NCI-H345 (cell line): ENCODE measurements around the gene DNPH1.
A peak's percentile ranks its signal among the peaks of the same experiment; 100 is the strongest.

Source experiments
- DNase-seq: peaks from one replicate; lab custom pipeline; 2025; lab: John Stamatoyannopoulos, UW

Gene DNPH1

DNA sequence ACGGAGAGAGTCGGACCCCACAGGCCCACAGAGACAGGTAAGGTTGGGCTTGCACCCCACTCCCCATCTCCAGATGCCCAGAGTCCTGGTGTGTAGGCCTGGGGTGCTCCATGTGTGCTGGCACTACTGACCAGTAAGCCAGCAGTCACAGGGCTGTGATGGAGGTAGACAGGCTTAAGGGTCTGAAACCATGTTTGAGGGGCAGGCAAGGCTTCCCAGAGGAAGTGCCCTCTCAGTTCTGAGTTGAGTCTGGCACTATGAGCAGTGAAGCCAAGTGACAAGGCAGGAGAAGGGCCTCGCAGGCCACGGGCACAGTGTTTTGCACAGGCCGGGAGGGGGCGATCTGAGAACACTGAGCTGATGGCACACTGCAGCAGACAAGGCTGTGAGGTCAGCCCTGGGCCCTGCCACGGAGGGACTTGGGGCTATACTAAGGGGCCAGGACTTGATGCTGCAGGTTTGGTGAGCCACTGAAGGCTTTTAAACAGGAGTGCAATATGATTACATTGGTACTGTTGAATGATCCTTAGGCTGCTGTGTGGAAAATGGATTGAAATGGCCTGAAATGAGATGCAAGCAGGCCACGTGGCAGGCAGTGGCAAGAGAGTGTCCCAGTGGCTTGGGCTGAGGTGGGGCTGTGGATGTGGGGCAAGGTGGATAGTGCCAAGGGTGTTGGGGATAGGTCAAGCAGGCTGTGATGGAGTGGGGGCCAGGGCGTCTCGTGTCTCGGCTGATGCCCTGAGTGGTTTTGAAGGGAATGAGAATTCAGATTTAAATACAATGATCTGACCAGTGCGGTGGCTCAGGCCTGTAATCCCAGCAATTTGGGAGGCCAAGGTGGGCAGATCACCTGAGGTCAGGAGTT lies 34.3 kb upstream of the DNPH1 start:
- DNase-seq: no peak

DNA sequence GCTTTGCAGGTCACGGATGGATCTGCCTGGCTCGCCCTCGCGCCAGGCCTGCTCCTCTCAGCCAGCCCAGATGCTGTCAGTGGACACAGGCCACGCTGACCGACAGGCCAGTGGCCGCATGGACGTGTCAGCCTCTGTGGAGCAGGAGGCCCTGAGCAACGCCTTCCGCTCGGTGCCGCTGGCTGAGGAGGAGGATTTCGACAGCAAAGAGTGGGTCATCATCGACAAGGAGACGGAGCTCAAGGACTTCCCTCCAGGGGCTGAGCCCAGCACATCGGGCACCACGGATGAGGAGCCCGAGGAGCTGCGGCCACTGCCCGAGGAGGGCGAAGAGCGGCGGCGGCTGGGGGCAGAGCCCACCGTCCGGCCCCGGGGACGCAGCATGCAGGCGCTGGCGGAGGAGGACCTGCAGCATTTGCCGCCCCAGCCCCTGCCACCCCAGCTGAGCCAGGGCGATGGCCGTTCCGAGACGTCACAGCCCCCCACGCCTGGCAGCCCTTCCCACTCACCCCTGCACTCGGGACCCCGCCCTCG lies 33.6 kb upstream of the DNPH1 start:
- DNase-seq: no peak

DNA sequence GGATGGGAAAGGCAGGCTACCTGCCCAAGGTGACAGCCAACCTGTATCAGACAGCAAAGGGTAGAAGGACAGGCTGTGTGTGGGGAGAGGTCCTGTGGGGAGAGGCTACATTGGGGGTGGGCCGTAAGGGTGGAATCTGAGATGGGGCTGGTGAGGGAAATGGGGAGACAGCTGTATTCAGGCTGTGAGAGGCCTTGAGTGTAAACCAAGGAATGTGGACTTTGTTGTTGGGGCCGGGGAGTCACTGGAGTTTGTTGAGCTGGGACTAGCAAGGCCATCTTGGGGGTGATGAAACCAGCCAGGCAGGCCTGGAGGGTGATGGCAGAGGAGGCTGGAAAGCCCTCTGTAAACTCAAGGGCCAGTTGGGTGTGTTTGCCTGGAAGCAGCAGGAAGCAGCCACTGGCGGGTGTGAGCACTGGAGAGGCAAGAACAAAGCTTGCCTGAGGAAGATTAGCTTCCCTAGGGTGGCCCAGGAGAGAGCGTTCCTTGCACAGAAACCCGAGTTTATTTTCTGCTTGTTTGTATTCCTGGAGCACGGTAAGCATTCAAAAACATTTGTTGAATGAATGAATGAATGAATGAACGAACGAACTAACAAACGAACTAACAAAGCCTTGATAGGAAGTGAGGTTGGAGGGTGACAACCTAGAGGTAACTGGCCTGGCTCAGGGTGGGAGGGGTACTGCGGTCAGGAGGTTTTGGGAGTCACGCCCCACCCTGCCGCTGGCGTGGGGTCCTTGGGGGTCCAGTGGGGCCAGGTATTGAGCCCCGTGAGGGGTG lies 32.9 kb upstream of the DNPH1 start:
- DNase-seq: no peak

DNA sequence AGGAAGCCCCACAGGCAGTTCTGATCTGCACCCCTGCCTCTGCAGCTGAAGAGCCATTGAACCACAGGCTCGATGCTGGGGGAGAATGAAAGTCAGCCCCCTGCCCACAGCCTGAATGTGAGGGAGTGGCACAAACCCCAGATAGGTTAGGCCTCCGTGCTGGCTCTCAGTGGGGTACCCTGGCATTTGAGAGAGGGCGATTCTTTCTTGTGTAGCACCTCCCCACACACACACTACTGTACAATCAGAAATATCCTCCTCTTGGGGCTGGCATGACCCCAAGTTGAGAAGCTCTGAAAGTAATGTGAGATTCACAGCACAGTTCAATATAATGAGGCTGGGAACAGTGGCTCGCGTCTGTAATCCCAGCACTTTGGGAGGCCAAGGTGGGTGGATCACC lies 31.9 kb upstream of the DNPH1 start:
- no peak for DNase-seq

DNA sequence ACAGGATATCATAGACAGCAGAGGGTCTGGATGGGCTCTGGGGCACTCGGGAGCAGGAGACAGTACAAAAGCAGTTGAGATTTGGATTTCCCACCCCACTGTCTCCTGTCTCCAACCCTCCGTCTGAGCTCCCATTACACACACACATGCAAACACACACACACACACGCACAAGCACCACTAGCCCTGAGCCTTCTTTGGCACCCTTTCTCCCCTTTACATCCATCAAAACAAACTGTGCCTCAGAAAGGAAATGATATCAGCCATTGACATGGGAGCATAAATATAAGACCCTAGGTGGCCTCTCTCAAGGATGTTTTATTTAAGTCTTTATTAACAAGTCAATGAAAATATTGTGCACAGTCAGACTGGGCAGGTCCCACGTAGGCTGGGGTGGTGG lies 31.5 kb upstream of the DNPH1 start:
- no peak for DNase-seq

DNA sequence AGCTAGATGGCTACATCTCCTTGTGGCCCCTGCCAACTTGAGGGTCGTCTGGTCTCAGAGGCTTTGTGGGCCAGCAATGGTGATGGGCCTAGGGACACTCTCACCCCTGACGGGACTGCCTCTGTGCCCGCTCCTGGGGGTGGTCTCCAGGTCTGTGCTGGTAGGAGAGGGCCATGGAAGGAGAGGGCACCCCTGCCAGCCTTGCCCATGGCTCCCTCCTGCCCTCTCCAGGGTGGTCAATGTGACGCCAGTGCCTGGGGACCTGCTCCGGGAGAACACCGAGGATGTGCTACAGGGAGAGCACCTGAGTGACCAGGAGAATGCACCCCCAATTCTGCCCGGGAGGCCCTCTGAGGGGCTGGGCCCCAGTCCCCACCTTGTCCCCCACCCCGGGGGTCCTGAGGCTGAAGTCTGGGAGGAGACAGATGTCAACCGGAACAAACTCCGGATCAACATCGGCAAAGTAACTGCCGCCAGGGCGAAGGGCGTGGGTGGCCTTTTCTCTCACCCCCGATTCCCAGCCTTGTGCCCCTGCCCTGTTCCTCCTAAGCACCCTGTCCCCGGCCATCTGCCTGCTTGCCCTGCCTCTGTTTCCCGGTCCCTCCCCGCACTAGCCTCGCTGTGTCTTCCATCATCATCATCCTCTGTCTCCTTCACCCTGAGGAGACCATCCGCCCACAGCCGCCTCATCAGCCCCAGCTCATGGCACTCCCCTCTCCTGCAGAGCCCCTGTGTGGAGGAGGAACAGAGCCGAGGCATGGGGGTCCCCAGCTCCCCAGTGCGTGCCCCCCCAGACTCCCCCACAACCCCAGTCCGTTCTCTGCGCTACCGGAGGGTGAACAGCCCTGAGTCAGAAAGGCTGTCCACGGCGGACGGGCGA lies 29.8 kb upstream of the DNPH1 start:
- DNase-seq: no peak

DNA sequence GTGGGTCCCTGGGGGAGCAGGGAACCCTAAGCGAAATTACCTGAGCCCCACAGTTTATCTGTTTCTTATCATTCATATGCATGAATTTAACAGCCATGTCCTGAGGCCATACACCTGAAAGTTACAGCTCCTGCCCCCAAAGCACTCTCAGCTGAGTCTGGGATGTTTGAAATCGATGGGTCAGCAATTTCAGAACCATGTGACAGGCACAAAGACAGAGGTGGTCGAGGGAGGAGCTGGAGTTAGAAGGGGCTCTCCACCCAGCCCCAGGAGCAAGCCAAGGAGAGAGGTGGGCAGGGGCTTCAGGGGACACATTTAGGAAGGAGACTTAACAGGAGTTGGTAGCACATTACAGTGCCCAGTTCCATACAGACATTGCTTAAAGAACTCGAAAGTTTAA lies 28.9 kb upstream of the DNPH1 start:
- DNase-seq: no peak

DNA sequence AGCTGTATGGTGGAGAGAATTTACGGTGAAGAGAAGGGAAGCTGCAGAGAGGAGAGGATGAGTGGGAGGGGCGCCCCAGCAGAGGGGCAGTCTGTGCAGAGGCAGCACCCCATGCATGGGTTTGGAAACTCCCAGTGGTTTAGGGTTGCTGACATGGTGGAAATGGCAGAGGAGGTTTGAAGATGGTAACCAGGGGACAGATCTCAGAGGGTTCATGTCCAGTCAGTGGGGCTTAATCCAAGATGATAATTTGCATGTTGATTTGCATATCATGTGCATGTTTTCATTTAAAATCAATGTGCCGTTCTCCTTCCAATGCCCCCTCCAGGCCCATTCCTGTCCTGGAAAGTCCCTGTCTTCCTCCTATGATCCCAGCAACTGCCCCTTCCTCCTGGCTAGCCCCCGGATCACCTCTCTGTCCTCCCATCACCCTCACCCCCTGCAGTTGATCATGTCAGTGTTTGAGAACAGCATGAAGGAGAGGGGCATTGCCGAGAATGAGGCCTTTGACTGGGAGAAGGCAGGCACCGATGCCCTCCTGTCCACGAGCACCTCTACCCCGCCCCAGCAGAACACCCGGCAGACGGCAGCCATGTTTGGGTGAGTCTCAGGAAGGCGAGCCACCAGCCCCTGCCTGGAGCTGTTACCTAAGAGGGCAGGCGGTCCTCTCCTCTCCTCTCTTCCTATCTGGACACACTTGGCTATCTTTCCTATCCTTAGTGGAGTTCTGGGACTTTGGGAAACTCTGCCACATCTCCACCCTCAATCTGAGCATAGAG lies 28.3 kb upstream of the DNPH1 start:
- DNase-seq: no peak

DNA sequence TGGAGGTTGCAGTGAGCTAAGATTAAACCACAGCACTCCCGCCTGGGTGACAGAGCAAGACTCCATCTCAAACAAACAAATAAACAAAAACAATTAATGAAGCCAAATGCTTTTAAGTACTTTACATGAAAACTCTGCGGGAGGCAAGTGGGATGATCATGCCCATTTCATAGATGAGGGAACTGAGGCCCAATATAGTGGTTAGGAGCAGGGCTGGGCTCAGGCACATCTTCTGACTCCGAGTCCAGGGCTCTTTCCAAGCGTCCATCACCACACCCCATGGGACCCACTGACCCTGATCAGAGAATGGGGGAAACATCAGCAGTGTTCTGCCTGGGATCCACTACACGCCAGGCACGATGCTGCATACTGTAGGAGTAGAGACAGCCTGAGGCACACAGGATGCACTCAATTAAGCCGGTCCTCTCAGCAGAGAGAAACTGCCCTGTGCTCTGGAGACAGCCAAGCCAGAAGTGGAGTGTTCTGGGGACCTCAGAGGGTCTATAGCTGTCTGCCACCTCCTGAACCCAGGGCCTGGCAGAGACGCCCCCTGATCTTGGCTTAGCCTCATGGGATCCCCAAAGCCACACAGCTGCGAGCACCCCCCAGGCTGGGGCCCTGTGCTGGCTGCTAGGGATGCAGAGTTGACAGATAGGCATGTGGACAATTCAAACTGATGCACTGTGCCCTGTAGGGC lies 27.5 kb upstream of the DNPH1 start:
- DNase-seq: no peak

DNA sequence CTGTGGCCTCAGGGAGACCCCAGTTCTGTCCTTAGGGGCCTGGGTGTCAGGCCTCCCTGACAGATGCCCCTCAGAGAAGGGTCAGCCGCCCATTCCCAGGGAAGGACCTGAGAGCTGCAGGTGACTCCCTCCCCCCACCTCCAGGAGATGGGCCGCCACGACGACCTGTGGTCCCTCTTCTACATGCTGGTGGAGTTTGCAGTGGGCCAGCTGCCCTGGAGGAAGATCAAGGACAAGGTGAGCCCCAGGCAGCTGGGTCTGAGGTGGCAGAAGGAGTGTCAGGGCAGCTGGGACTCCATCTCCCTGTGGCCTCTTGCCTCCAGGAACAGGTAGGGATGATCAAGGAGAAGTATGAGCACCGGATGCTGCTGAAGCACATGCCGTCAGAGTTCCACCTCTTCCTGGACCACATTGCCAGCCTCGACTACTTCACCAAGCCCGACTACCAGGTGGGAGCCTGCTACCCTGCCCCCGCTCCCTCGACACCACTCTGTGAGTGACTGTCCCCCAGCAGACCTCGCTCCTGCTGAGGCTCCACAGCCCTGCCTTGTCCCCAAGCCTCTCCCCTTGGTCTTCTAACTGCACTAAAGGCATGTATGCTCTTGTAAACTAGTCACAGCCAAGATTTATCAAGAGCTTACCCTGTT lies 26.2 kb upstream of the DNPH1 start:
- no peak for DNase-seq

DNA sequence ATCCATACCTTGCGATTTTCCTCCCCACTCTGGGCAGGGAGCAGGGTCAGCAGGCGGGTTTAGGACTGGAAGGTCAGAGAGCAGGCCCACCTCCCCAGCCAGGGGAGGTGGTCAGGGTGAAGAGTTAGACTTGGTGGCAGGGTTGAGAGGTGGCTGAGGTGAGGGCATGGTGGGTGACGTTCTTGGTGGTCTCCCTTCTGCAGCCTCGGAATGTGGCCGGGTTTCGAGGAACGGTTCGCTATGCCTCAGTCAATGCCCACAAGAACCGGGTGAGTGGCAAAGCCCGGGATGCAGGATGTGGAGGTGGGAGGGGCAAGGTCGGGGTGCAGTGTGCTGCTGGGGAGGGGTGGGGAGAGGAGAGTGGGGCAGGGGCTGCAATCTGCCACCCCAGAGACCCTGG lies 25.6 kb upstream of the DNPH1 start:
- no peak for DNase-seq

DNA sequence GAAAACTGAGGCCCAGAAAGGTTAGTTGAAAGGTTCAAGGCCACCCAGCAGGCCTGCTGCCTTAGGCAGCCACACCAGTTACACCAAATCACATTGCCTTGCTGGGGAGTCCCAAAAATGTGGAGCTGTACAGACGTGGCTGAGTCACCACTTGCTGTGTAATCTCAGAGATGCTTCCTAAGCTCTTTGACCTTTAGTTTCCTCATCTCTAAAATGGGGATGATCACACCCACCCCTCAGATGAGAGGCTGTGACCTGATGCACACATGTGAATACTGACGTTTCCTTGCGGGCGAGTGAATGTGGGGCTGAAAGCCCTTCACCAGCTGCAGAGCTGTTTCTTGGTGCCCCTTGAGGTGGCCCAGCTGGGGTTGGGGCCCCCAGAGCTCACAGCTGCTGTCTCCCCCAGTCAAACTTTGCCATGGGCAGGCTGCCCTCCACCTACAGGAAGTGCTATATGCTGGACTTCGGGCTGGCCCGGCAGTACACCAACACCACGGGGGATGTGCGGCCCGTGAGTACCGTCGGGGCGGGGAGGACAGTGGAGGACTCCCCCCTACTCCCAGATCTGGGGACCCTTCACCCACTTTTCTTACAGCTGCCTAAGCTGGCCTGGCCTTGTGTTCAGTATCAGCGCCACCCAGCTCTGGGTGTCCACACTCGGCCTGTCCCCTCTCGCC lies 25.0 kb upstream of the DNPH1 start:
- no peak for DNase-seq

DNA sequence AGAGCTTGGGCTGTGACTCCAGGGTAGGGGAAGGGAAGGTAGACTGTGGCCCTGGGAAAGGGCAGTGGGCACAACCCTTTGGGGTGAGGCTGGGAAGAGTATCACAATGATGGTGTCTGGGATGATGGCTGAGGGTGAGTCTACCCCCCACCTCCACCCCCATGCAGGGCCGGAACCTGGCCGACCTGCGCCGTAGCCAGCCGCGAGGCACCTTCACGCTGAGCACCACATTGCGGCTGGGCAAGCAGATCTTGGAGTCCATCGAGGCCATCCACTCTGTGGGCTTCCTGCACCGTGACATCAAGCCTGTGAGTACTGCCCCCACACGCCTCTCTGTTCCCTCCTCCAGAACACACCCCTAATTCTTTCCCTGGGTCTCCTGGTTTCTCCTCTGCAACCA lies 24.1 kb upstream of the DNPH1 start:
- no peak for DNase-seq

DNA sequence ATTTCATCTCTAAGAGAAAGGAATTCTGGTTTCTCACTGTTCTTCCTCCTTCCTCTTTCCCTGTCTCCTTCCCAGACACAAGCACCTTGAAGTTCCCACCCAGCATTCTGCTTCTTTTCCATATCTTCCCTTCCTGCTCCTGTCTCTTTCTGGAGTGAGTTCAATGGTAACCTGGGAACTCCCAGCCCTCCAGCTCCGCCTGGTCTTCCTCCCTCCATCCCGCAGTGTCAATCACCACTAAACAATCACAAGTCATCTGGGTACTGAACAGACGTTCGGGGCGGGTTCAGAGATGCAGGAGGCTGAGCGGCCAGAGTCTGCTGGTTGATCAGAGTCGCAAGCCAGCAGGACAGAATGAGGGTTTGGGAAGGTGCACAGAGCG lies 21.7 kb upstream of the DNPH1 start:
- DNase-seq: no peak

DNA sequence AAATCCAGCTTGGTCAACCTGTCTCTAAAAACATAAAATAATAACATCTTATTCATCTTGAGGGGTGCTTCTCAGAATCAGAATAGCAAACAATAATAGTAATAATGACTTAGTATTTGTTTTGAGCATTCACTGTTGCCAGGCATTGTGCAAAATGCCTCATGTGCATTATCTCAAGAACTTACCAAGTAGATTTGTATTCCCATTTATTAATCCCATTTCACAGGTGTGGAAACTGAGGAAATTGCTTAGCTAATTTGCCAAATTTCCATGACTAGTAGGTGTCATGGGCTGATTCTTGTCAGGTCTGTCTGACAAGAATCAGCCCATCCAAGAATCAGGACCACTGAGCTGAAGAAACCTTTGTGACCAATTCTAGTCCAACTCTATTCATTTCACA lies 19.5 kb upstream of the DNPH1 start:
- no peak for DNase-seq

DNA sequence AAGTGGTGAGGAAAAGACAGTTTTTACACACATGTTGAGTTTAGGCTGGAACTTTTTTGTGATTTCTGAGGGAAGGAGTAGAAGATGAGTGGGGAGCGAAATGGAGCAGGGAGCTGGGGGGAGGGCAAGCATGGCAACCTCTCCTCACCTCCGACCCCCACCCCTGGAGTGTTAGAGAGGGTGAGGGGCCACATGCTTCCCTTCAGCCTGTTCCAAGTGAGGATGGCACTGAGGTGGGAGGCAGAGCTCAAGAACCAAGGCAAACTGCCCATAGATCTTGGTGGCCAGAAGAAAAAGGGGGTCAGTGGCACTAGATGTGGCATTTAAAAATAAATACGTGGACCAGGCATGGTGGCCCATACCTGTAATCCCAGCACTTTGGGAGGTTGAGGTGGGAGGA lies 18.8 kb upstream of the DNPH1 start:
- DNase-seq: no peak

DNA sequence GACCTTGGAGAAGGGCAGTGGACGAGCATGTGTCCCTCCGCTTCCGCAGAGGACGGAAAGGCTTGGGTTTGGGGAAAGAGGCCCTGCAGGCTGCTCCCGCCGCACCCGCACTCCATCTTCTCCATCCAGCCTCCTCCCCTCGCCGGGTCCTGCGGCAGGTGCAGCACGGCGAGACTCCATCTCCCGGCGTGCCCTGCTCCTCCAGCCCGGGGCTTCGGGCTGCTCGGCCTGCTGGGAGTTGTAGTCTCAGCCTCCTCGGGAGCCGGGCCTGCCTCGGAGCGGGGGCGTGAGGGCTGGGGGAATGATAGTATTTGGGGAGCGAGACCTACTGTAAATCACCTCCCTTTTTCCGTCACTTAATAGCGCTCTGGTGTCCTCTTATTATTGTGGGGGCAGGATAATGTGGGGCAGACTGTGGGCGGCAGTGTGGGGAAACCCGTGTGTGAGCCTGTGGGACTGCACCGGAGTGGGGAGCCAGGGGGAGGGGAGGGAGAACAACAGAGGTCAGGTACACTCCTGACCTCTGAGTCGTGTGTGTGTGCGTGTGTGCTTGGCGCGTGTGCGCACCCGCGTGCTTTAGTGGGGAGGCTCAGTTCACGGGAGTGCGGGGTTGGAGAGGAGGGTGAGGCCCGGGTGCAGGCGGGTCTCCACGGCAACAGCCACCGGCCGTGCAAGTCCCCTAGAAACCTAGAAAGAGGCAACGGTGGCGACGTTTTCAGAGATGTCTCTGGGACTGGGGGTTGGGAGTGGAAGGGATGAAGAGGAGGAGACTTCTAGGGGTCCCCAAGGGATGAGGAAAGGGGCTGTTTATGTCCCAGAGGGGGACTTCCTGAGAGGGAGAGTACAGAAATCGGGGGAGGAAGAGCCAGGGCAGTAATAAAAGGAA lies 18.1 kb upstream of the DNPH1 start:
- peak; percentile 87 for DNase-seq

DNA sequence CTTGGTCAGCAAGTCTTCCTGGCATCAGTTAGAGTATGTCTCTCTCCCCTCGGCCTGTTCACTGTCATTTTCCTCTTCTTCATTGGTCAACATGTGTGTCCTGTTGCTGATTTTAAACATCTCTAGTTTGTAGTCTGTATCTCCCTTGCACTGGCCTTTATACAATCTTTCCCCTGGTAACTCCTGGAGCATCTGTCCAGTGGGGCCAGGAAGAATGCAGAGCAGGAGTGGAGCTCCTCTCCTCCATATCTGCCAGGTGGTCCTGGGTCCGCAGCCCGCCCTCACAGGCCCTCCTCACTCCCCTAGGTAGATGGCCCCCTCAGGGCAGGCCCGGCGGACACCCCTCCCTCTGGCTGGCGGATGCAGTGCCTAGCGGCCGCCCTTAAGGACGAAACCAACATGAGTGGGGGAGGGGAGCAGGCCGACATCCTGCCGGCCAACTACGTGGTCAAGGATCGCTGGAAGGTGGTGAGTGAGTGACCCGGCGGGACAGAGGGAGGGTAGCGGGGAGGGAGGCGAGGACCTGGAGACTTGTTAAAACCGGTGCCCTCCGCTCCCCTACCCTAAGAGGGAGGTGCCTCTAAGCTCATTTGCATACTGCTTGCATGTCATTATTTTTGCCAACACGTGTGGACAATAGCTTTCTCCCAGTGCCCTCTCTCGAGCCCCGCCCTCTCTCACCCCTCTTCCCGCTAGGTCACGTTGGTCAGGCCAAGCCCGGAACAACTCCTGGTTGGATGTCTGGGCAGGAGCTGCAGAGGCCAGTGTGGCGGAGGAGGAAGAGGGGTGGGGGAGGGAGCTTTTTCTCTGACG lies 17.2 kb upstream of the DNPH1 start:
- no peak for DNase-seq
